Measurements from ENCODE around the gene BCL7B. TPM values are rescaled to one million over a fixed set of nuclear protein-coding genes. Genes with fewer than 3 reads are reported as not detected.

Gene BCL7B
- total RNA-seq, 1 donor from 2014 or later, result 39.7 TPM

DNA sequence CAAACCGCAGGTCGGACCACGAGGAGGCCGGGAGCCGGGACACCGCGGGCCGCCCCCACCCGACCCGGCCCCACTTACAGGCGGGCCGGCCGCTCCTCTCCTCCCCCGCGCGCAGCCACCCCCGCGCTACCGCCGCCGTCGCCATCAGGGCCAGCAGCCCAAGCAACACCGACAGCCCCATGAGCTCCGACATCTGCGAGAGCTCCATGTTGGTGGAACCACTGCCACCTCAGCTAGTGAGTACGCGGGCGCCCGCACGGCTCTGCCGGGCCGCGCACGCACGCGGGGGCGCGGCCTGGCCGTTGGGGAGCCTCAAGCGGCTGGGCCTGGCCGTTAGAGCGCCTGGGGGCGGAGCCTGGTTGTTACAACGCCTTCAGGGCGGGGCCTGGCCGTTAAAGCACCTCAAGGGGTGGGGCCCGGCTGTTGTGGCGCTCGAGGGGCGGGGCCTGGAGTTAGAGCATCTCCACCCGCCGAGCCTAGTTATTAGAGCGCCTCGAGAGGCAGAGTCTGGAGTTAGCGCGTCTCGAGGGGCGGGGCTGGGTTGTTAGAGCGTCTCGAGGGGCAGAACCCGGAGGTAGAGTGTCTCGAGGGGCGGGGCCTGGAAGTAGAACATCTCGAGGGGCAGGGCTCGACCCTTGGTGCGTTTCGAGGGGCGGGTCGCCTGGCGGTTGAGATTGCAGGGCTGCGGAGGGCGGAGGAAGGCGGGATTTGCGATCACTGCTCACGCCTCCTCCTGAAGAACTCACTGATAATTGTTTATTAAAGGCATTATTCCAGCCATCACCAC, 21.0 kb upstream of the BCL7B start, which contains the start of gene TBL2:
Gene TBL2 (minus strand): TSS at position 238 of the 787 bp plus-strand sequence. CDS start 30 bp downstream, at position 208.
- H3K4me3 Mint-ChIP-seq (ENCODE audit: unreplicated experiment), result peak within 1 kb of the TSS; percentile 81
- TF ChIP-seq, protein P1, sequence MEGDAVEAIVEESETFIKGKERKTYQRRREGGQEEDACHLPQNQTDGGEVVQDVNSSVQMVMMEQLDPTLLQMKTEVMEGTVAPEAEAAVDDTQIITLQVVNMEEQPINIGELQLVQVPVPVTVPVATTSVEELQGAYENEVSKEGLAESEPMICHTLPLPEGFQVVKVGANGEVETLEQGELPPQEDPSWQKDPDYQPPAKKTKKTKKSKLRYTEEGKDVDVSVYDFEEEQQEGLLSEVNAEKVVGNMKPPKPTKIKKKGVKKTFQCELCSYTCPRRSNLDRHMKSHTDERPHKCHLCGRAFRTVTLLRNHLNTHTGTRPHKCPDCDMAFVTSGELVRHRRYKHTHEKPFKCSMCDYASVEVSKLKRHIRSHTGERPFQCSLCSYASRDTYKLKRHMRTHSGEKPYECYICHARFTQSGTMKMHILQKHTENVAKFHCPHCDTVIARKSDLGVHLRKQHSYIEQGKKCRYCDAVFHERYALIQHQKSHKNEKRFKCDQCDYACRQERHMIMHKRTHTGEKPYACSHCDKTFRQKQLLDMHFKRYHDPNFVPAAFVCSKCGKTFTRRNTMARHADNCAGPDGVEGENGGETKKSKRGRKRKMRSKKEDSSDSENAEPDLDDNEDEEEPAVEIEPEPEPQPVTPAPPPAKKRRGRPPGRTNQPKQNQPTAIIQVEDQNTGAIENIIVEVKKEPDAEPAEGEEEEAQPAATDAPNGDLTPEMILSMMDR (IDR thresholded peaks at IDR 0.05), result peak; percentile 59

DNA sequence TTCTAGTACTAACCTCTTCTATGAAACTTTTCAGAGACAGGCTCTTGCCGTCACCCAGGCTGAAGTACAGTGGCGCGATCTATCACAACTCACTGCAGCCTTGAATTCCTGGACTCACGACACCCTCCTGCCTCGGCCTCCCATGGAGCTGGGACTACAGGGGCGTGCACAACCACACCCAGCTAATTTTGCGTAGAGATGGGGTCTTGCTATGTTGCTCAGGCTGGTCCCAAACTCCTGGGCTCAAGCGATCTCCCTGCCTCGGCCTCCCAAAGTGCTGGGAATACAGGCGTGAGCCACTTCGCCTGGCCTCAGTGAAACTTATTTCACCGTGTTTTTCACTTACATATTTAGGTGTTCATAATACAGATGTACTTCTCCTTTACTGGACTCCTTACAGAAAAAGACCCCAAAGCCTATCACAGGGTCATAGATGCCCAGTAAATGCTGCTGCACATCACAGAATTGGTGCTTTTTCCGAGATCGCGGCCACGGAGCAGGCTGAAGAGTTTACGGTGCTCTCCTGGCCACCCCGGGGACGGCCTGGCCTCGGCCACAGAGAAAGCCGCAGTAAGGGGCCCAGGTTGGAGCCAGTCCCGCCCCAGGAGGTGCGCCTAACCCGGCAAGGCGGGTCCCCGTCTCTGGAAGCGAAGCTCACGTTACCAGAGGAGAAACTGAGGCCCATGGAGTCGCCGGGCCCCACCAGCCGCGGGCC, 20.3 kb upstream of the BCL7B start:
- TF ChIP-seq, protein P1 (IDR thresholded peaks at IDR 0.05), result no peak
- Mint-ChIP-seq H3K27me3 (ENCODE audit: low read depth) (no peaks in the 10 kb centered on the region), H3K4me3 (ENCODE audit: unreplicated experiment) (peak overlapping the region; percentile 81), H3K4me1 (ENCODE audit: low read depth) (peaks cover 26% of the 10 kb centered on the region), H3K36me3 (ENCODE audit: low read depth) (peaks cover 9% of the 10 kb centered on the region), H3K27ac (ENCODE audit: unreplicated experiment) (peak overlapping the region; percentile 72), H3K9me3 (ENCODE audit: low read depth) (no peaks in the 10 kb centered on the region)
- no peak for DNase-seq (ENCODE audit: low spot score)

More for the DNA sequence above, 21.0 kb upstream of the BCL7B start, which contains the start of gene TBL2:
- DNase-seq (ENCODE audit: low spot score), result peak; percentile 99
- Mint-ChIP-seq H3K4me1 (ENCODE audit: low read depth) (peaks cover 26% of the 10 kb centered on the region), H3K27ac (ENCODE audit: unreplicated experiment) (peak within 1 kb of the TSS; percentile 97), H3K9me3 (ENCODE audit: low read depth) (no peaks in the 10 kb centered on the region), H3K36me3 (ENCODE audit: low read depth) (peaks cover 4% of the 10 kb centered on the region), H3K27me3 (ENCODE audit: low read depth) (no peaks in the 10 kb centered on the region)

DNA sequence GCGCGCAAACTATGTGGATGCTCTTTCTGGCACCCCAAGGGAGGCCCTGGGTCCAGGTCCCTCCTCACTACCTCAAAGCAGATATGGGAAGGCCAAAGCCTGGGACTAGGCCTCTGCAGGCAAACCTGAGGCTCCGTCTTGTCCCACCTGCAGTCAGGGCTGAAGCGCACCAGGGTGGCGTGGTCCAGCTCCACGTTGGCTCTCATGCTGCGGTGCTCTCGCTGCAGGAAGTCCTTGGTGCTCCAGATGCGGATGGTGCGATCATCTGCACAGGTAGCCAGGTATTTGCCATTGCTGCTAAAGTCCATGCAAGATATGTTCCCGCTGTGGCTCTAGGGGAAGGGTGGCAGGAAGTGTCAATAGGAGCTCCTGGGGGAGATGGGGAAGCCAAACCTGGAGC, 16.3 kb upstream of the BCL7B start:
- Mint-ChIP-seq H3K27me3 (ENCODE audit: low read depth) (no peaks in the 10 kb centered on the region), H3K4me3 (ENCODE audit: unreplicated experiment) (no peak overlapping the region), H3K27ac (ENCODE audit: unreplicated experiment) (no peak overlapping the region), H3K9me3 (ENCODE audit: low read depth) (no peaks in the 10 kb centered on the region), H3K4me1 (ENCODE audit: low read depth) (peaks cover 21% of the 10 kb centered on the region), H3K36me3 (ENCODE audit: low read depth) (peaks cover 38% of the 10 kb centered on the region)
- TF ChIP-seq, protein P1 (IDR thresholded peaks at IDR 0.05), result no peak
- DNase-seq (ENCODE audit: low spot score), result no peak

DNA sequence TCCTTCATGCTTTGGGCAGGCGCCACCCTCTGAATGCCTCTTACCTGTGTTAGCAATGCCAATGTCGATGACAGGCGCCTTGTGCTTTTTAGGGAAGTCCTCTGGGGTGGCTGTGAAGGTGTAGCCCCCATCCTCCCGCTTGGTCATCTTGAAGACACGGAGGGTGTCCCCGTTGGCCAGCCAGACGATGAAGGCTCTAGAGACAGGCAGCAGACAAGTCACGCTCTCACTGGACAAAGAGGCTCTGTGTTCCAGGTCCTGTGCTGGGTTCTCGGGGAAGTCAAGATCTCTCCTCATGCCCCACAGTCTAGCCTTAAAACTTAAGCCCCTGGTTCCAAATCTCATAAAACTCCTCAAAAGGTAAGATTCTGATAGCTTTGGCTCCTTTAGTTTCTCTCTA, 15.8 kb upstream of the BCL7B start:
- H3K27me3 Mint-ChIP-seq (ENCODE audit: low read depth), result no peaks in the 10 kb centered on the region
- no peak overlapping the region for H3K27ac Mint-ChIP-seq (ENCODE audit: unreplicated experiment)
- peaks cover 38% of the 10 kb centered on the region for H3K36me3 Mint-ChIP-seq (ENCODE audit: low read depth)
- no peak overlapping the region for H3K4me3 Mint-ChIP-seq (ENCODE audit: unreplicated experiment)
- peaks cover 19% of the 10 kb centered on the region for H3K4me1 Mint-ChIP-seq (ENCODE audit: low read depth)
- DNase-seq (ENCODE audit: low spot score), result no peak
- H3K9me3 Mint-ChIP-seq (ENCODE audit: low read depth), result no peaks in the 10 kb centered on the region
- TF ChIP-seq, protein P1 (IDR thresholded peaks at IDR 0.05), result no peak

DNA sequence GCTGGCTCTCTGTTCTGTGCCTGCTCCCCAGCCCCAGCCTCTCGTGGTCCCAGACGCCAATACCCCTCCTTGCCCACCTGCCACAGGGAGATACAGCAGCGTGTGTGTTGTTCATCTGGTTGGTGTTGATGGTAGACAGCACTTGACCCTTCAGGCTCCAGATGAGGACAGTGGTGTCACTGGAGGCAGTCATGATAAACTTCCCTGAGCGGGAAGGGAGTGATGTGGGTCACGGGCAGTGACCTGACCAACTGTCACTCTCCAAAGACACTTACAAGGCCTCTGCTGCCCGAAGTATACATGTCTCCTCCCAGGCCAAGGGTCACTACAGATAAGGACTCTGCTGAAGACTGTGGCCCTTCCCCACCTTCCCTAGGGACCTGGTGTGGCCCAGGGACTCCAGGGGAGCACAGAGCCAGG, 15.3 kb upstream of the BCL7B start:
- no peaks in the 10 kb centered on the region for H3K27me3 Mint-ChIP-seq (ENCODE audit: low read depth)

More for the DNA sequence above, 15.3 kb upstream of the BCL7B start:
- peaks cover 38% of the 10 kb centered on the region for H3K36me3 Mint-ChIP-seq (ENCODE audit: low read depth)
- TF ChIP-seq, protein P1 (IDR thresholded peaks at IDR 0.05), result no peak
- H3K4me3 Mint-ChIP-seq (ENCODE audit: unreplicated experiment), result no peak overlapping the region
- no peaks in the 10 kb centered on the region for H3K9me3 Mint-ChIP-seq (ENCODE audit: low read depth)
- H3K4me1 Mint-ChIP-seq (ENCODE audit: low read depth), result peaks cover 18% of the 10 kb centered on the region
- no peak for DNase-seq (ENCODE audit: low spot score)
- no peak overlapping the region for H3K27ac Mint-ChIP-seq (ENCODE audit: unreplicated experiment)

Measured in chondrocyte (in vitro differentiated cells).